NCI-H526 treated with DMSO at 0.1 percent for 48 hours (cell line): Measurements from ENCODE around the gene AGMO.
A peak's percentile ranks its signal among the peaks of the same experiment; 100 is the strongest.
"Not testable (repeated sequence)": the region's sequence is repeated elsewhere in the genome, so short reads cannot be mapped to it uniquely, and the experiment has no call there.

ENCODE experiments used
- DNase-seq: peaks from one replicate; lab custom pipeline; 2025; lab: John Stamatoyannopoulos, UW

Gene AGMO

GRCh38 chr7:15314922-15315321 is 246.9 kb downstream of the AGMO start:
- DNase-seq, result no peak

- DNase-seq, result no peak
Measured at GRCh38 chr7:15313361-15313760, 248.5 kb downstream of the AGMO start.

- no peak for DNase-seq
Measured at GRCh38 chr7:15309872-15310271, 251.9 kb downstream of the AGMO start.

GRCh38 chr7:15308821-15309220 is 253.0 kb downstream of the AGMO start:
- DNase-seq, result no peak

GRCh38 chr7:15306296-15306695 is 255.5 kb downstream of the AGMO start:
- DNase-seq, result no peak

GRCh38 chr7:15305002-15305600 is 256.7 kb downstream of the AGMO start:
- peak; percentile 6 for DNase-seq

GRCh38 chr7:15303357-15303756 is 258.5 kb downstream of the AGMO start:
- no peak for DNase-seq

- DNase-seq, result not testable (repeated sequence)
Measured at GRCh38 chr7:15300986-15301385, 260.8 kb downstream of the AGMO start.

- no peak for DNase-seq
Measured at GRCh38 chr7:15292138-15292537, 269.7 kb downstream of the AGMO start.

GRCh38 chr7:15291699-15292098 is 270.1 kb downstream of the AGMO start:
- DNase-seq, result no peak

- no peak for DNase-seq
Measured at GRCh38 chr7:15288741-15289140, 273.1 kb downstream of the AGMO start.

GRCh38 chr7:15284396-15284795 is 277.4 kb downstream of the AGMO start:
- no peak for DNase-seq

- no peak for DNase-seq
Measured at GRCh38 chr7:15280078-15280733, 281.6 kb downstream of the AGMO start.

- no peak for DNase-seq
Measured at GRCh38 chr7:15279640-15280039, 282.2 kb downstream of the AGMO start.

- no peak for DNase-seq
Measured at GRCh38 chr7:15257689-15258088, 304.1 kb downstream of the AGMO start.

- DNase-seq, result no peak
Measured at GRCh38 chr7:15252181-15252580, 309.6 kb downstream of the AGMO start.

- no peak for DNase-seq
Measured at GRCh38 chr7:15248514-15248913, 313.3 kb downstream of the AGMO start.

- no peak for DNase-seq
Measured at GRCh38 chr7:15245831-15246230, 316.0 kb downstream of the AGMO start.

GRCh38 chr7:15239801-15240200 is 322.0 kb downstream of the AGMO start:
- no peak for DNase-seq

GRCh38 chr7:15236952-15237351 is 324.9 kb downstream of the AGMO start:
- no peak for DNase-seq

- DNase-seq, result no peak
Measured at GRCh38 chr7:15234431-15234830, 327.4 kb downstream of the AGMO start.

GRCh38 chr7:15228831-15229230 is 333.0 kb downstream of the AGMO start:
- no peak for DNase-seq

- DNase-seq, result no peak
Measured at GRCh38 chr7:15225981-15226380, 335.8 kb downstream of the AGMO start.

- DNase-seq, result no peak
Measured at GRCh38 chr7:15219758-15220157, 342.1 kb downstream of the AGMO start.
